ENCODE data around the gene ARL15.
"Not testable (repeated sequence)": the region's sequence is repeated elsewhere in the genome, so short reads cannot be mapped to it uniquely, and the experiment has no call there.

The ARL15 gene

DNA sequence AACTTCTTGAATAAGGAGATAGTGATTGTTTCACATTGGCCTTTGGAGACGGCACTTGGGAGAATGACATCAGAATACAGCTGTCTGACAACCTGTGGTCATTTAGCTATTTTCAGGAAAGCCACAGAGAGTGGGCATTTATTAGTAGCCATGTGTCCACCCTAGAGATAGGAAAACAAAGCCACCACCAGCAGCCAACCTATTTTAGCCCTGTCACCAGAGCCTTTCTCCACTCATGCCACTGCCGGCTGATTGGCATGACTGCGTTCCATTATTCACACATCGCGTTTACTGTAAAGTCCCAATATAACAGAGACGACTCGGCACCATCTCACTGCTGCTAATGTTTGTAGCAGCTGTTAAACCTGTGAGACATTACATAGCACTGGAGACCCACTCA lies 419.9 kb downstream of the ARL15 start:
- DNase-seq (ENCODE audit: low spot score), result no peak

DNA sequence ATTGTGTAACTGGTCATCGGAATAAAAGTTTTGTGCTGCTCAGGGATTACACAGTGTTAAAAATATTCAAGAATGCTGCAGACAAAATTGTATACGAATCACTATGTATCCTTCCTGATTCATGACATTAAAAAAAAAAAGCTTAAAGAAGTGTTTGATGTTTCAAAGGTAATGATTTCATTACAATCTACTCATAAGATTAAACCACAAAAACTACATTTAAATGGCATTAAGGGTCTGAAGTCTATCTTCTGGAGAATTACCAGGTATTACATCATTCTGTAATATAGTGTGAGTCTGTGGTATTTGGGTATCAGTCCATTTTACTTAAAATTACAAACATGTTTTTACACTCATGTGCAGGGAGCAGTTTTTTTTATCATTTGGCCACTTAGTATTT lies 425.5 kb downstream of the ARL15 start:
- peak; percentile 46 for DNase-seq (ENCODE audit: low spot score)

DNA sequence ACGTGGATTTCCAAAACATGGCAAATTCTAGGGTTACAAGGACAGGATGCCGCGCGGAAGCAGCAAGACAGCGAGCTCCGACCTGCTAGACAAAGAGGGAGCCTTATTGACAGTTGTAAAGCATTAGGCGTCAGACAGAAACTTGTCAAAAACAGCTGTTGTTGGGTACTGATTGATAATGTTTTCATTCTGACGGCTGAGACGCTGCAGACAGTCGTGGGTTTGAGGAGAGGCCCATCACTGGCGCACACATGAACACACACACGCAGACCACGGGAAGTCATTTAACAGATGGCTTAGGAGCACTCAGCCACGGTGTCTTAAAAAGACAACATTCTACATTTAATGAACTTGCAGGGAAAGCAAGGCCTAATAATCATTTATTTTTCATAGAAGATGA lies 426.0 kb downstream of the ARL15 start:
- DNase-seq (ENCODE audit: low spot score), result peak; percentile 62

DNA sequence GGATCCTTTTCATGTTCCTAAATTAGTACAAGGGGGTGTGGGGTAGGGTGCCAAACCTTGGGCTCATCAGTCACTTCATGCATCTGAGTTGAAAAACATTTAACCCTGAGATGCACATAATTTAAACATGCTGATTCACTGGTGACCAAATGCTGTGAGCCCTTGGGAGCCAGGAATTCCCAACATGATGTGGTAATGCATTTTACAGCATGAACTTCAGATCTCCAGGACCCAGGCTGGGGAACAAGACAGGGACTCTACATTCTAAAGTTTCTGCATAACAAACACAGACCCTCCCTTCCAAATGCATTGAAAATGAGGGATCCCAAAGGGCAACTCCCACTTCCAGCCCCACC lies 427.7 kb downstream of the ARL15 start:
- no peak for DNase-seq (ENCODE audit: low spot score)

DNA sequence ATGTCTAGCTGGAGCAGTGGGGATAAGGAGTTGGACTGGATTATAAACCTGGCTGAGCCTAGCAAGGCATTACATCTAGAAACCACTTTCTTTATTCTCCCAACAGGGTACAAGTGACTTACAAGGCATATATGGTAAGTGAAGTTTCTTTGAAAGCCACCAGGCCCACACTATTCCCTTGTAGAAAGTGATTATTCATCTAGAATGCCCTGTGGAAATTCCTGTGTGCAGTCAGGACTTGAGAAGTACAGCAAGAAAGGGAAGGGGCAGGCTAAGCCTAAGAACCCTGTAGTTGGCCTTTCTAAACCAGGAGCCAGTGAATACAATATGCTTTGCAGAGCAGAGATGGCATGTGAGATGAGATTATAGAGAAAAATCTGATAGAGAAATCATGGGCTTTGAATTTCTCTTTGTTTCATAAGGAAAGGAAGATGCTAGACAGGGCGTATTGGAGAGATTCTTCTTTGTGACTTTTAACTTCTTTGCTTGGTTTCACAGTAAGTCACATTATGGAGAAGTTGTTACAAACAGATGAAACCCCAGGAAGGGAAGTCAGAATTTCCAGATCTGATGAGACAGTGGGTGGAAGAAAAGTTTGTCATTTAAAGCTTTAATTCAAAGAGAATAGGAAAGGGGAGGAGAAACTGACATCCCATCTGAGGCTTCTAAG lies 428.2 kb downstream of the ARL15 start:
- DNase-seq (ENCODE audit: low spot score), result no peak

DNA sequence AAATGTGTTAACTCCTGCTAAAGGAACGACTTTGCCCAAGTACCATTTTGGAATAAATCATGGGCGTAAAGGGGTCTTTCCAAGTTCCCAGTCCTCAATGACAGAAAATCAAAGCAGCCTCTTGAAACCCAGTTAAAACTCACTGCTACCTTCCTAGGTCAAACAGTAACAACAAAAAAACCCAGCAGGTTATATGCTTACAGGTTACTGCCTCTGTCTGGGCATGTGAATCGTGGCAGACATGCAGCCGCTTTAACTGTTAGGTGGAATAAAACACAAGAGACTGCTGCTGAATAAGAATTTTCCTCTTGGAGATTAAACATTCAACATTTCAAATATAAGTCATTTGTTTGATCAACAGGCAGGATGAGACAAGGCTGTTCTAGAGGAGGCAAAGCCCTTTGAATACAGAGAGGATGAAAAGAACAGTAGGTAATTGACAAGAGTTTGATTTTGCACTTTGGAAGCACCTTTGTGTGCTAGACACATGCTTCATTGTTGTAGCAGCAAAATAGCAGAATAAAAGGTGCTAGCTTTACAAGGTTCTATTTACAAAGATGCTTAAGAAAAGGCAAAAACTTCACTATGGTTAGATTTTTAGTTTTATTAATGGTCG lies 430.6 kb downstream of the ARL15 start:
- no peak for DNase-seq (ENCODE audit: low spot score)

DNA sequence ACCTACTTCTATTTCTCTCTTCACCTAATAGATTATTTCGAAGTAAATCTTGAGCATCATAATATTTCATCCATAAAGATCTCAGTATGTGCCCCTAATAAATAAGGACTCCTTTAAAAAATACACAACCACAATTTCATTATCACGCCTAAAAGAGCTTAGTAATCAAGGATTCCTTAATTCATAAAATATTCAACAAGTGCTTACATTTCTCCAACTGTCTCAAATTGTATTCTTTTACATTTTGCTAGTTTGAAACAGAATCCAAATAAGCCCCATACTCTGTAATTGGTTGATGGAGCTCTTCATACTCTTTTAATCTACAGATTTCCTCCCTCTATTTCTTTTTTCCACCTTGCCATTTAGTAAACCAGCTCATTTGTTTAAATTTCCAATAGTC lies 432.4 kb downstream of the ARL15 start:
- DNase-seq (ENCODE audit: low spot score), result no peak

DNA sequence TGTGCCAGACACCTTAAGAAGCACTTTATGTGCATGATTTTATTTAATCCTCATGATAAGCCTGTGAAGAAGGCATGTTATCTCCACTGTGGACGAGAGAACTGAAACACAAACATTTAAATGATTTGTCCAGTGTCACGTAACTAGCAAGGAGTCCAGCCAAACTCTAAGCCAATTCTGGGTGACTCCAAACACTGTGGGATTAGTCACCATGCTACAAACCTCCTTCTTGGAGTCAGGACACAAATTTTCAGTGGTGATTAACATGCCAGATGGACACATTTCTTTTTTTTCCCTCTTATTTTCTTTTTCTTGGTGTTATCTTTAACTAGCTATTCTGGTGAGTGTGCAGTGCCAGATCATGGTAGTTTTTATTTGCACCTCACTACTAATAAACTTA lies 433.1 kb downstream of the ARL15 start:
- DNase-seq (ENCODE audit: low spot score), result no peak

DNA sequence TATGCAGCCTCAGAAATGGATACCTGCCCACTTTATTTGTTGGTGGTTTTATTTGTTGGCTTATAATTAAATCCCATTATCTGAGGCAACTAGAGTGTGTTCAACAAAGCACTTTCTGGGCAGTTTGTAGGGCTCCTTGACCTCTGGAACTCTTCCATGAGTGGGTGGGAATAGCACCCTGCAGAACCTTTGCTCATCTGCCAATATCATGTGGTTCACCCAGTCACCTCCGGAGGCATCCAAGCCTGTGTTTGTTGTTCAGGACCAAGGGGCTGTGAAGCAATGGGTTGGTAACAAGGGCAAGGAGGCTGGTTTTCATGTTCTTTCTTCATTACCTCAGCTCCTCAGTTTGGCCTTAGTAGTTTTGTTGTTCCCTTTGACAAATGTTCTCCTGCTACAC lies 436.0 kb downstream of the ARL15 start:
- DNase-seq (ENCODE audit: low spot score), result peak; percentile 36

DNA sequence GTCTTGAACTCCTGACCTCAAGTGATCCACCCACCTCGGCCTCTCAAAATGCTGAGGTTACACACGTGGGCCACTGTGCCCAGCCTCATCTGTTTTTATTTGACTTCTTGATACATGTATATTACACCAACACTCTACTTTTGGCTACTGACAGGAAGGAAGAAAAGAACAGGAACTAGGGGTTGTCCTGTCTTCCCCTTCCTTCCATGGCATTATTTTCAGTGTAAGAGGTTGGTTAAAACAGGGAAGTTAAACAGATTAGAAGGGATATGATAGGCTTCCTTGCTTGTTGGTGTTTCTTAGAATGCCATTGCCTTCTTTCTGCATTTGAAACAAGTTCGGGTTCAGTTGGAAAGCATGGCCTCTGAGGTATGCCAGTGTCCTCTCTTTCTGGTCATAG lies 437.1 kb downstream of the ARL15 start:
- DNase-seq (ENCODE audit: low spot score), result no peak

DNA sequence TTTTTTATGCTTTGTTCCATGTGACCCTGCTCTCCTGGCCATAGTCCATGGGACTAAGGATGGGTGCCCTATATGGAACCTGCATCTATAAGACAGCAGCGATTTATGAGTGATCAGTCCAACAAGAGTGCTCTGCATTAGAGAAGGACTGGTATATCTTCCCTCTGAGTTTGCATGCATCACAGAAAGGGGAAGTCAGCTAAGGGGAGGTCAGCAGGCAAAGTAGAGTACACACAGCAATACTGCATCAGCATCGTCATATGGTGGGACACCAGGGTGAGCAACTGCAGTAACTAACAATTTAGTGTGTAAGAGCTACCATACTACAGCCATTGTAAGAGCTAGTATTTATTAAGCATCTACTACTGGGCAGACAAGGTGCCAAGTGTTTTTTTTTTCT lies 438.6 kb downstream of the ARL15 start:
- peak; percentile 41 for DNase-seq (ENCODE audit: low spot score)

DNA sequence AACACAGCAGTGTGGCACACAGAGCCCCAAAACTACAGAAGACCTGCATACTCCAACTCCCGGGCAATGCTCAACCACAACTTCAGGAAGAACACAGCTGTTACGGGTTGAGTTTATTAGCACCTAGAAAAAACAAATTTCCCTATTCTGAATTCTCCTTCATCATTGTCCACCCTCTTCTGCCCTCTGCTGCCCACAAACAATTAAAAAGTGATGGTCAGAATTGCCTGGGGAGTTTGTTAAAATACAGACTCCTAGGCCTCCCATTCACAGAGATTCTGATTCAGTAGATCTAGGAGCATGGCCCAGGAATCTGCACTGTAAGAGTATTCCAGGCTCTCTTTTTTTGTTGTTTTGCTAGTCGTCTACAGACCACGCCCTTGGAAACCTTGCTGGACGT lies 439.3 kb downstream of the ARL15 start:
- DNase-seq (ENCODE audit: low spot score), result no peak

DNA sequence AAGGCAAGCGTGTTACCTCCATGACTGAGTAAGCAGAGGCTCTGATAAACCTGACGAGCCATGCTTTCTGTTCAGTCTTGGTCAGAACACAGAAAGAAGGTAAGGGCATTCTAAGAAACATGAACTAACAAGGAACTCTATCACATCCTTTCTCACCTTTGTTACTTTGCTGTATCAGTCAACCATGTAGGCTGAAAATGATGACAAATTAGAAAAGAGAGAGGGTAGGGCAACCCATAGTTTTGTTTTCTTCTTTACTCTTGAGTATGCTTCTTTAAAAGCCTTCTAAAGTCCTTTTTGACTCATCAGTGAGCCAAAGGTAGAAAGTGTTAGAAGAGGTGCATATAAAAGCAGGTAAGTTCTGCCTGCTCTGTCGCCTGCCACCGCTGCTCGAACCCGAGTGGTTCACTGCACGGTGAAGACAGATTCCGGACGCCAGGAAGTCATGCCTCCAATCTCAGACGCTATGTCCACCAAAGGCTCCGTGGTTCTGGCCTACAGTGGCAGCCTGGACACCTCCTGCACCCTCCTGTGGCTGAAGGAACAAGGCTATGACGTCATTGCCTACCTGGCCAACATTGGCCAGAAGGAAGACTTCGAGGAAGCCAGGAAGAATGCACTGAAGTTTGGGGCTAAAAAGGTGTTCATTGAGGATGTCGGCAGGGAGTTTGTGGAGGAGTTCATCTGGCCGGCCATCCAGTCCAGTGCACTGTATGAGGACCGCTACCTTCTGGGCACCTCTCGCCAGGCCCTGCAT lies 451.5 kb downstream of the ARL15 start:
- DNase-seq (ENCODE audit: low spot score), result no peak

DNA sequence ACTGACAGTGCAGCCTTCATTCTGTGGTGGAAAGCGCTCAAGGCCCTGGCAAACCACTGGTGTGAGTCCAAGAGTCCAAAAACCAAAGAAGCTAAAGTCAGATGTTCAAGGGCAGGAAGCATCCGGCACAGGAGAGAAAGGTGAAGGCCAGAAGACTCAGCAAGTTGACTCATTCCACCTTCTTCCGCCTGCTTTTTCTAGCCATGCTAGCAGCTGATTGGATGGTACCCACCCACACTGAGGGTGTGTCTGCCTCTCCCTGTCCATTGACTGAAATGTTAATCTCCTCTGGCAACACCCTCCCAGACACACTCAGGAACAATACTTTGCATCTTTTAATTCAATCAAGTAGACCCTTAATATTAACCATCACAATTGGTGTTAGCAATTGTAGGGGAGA lies 453.9 kb downstream of the ARL15 start:
- DNase-seq (ENCODE audit: low spot score), result no peak

DNA sequence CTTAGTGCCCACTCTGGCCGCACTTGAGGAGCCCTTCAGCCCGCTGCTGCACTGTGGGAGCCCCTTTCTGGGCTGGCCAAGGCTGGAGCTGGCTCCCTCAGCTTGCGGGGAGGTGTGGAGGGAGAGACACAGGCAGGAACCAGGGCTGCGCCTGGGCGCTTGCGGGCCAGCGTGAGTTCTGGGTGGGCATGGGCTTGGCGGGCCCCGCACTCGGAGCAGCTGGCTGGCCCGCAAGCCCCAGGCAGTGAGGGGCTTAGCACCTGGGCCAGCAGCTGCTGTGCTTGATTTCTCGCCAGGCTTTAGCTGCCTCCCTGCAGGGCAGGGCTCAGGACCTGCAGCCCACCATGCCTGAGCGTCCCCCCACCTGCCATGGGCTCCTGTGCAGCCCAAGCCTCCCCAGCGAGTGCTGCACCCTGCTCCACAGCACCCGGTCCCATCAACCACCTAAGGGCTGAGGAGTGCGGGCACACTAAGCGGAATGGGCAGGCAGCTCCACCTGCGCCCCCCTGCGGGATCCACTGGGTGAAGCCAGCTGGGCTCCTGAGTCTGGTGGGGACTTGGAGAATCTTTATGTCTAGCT lies 473.4 kb downstream of the ARL15 start:
- DNase-seq (ENCODE audit: low spot score), result not testable (repeated sequence)

DNA sequence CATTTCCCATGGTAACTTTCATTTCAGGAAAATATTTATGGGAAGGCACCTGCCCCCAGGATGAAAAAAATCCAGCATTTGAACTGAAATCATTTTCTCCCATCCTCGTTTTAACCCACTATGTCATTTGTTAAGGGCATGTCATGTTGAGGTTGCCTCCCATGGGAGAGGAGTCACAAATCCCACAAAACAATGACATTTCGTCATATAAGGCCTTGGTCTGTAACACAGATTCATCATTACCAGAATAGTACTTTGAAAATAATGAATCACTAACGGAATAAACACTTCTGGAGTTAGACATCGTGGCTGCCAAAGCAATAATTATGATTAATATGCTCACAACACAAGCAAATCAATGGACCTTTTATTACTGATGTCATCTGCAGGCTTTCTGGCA lies 475.9 kb downstream of the ARL15 start:
- DNase-seq (ENCODE audit: low spot score), result no peak

All from NAMALWA (cell line).